K562 (cell line): Measurements from ENCODE around the gene SCRN1. TPM values are rescaled to one million over a fixed set of nuclear protein-coding genes. Genes with fewer than 3 reads are reported as not detected.

Source experiments
- ATAC-seq: fragments of 200-7000 bp; cut with Tn5 transposase; 3 replicates; pipeline ENCODE4 v1.9.1; 2020; ENCODE audit warnings: moderate library complexity
- BruUV-seq: library from RNA; stranded (reverse); fragments of 400-500 nt; replicated peaks from 2 replicates; lab custom pipeline; 2021; lab: Mats Ljungman, UMichigan
- CTCF ChIA-PET: fragments of 300-600 bp; formaldehyde crosslinking; extraction: SDS; loops from one replicate; lab custom pipeline; 2021; ENCODE audit warnings: low intra/inter-chr PET ratio; lab: Yijun Ruan, JAX
- POLR2A ChIA-PET: fragments of 300-600, 350-650 bp; sonication (Branson Sonifier 250); formaldehyde crosslinking; extraction: SDS; loops from one replicate; lab custom pipeline; 2021; ENCODE audit warnings: antibody characterized with exemption, inconsistent platforms; lab: Yijun Ruan, JAX
- DNase-seq, 4 experiments: peaks; one replicate each; pipeline versions ENCODE4 v3.0.0 to v3.0.0-alpha.2; 2011 to 2018; ENCODE audit warnings: low spot score in 3 of 4, mixed read lengths in 3 of 4; ENCODE audit errors: extremely low read depth in 1 of 4
- FAIRE-seq: peaks from 2 replicates; lab custom pipeline; 2011; peaks lifted over from hg19 to GRCh38; lab: Jason Lieb, UNC
- H2AFZ ChIP-seq: 2 replicates; pipeline ENCODE4 v1.6.0; 2011; ENCODE audit warnings: low read depth, low read length, control low read depth, inconsistent platforms
- H3K27ac ChIP-seq: fragments of 200-600 bp; 3 replicates; pipeline ENCODE4 v1.8.0; 2011; ENCODE audit warnings: low read depth, mild to moderate bottlenecking, control low read depth, inconsistent platforms, low read length, moderate library complexity, mixed read lengths; ENCODE audit errors: extremely low read depth
- H3K27me3 ChIP-seq, 2 experiments: fragments of 300-600 bp in 1 of 2; 2 replicates in 1 of 2; 3 replicates in 1 of 2; pipeline versions ENCODE4 v1.6.0 to v1.8.0; 2011; ENCODE audit warnings: inconsistent platforms in 2 of 2, low read length in 2 of 2, mild to moderate bottlenecking in 1 of 2, mixed read lengths in 1 of 2, moderate library complexity in 1 of 2; ENCODE audit not compliant: control insufficient read depth in 2 of 2, insufficient read depth in 2 of 2
- H3K36me3 ChIP-seq: fragments of 300-600 bp; 3 replicates; pipeline ENCODE4 v1.8.0; 2011; ENCODE audit warnings: mild to moderate bottlenecking, low read length, inconsistent platforms; ENCODE audit not compliant: control insufficient read depth, insufficient read depth
- H3K4me1 ChIP-seq, 2 experiments: fragments of 200-600 bp in 1 of 2; replicated peaks in 1 of 2; 2 replicates in 1 of 2; 3 replicates in 1 of 2; pipeline versions ENCODE4 v1.5.1 to v1.8.0; 2011; ENCODE audit warnings: inconsistent platforms in 2 of 2, low read length in 2 of 2, mild to moderate bottlenecking in 1 of 2, mixed read lengths in 1 of 2, moderate library complexity in 1 of 2; ENCODE audit not compliant: control insufficient read depth in 2 of 2, insufficient read depth in 2 of 2
- H3K4me2 ChIP-seq: 2 replicates; pipeline ENCODE4 v1.6.1; 2011; ENCODE audit warnings: low read length, control low read depth, inconsistent platforms, mixed read lengths; ENCODE audit not compliant: insufficient read depth
- H3K4me3 ChIP-seq: fragments of 200-600 bp; sonication (generic), shearing (Covaris generic); 2 replicates; pipeline ENCODE4 v1.5.1; 2016; ENCODE audit warnings: control low read depth, inconsistent platforms
- H3K79me2 ChIP-seq: fragments of 200-600 bp; 3 replicates; pipeline ENCODE4 v1.8.0; 2011; ENCODE audit warnings: low read length, inconsistent platforms; ENCODE audit not compliant: control insufficient read depth, insufficient read depth
- H3K9ac ChIP-seq, 2 experiments: 2 replicates each; pipeline versions ENCODE4 v1.6.0 to v1.6.1; 2011; ENCODE audit warnings: low read depth in 2 of 2, low read length in 2 of 2, control low read depth in 1 of 2, inconsistent platforms in 1 of 2, mild to moderate bottlenecking in 1 of 2, mixed read lengths in 1 of 2; ENCODE audit not compliant: insufficient read depth in 1 of 2
- H3K9me1 ChIP-seq: one replicate; pipeline ENCODE4 v1.6.0; 2011; ENCODE audit warnings: inconsistent platforms, mild to moderate bottlenecking, low read length, moderate library complexity; ENCODE audit not compliant: control insufficient read depth, insufficient read depth
- H3K9me3 ChIP-seq: replicated peaks from 2 replicates; pipeline ENCODE4 v1.5.1; 2011; ENCODE audit warnings: low read depth, low read length, inconsistent platforms; ENCODE audit not compliant: control insufficient read depth, insufficient read depth
- H4K20me1 ChIP-seq: replicated peaks from 2 replicates; pipeline ENCODE4 v1.6.1; 2011; ENCODE audit warnings: low read length, inconsistent platforms, mixed read lengths; ENCODE audit not compliant: control insufficient read depth, insufficient read depth
- ATF3 ChIP-seq, 2 experiments: fragments of 450-650 bp in 1 of 2; sonication (generic) in 1 of 2; formaldehyde crosslinking in 1 of 2; IDR thresholded peaks in 1 of 2; conservative IDR thresholded peaks in 1 of 2; 2 replicates each; pipeline versions ENCODE4 v1.6.1 to v1.8.1; 2016 to 2023; ENCODE audit warnings: mild to moderate bottlenecking in 2 of 2, moderate library complexity in 2 of 2, inconsistent platforms in 1 of 2, missing genetic modification reagents in 1 of 2
- C11orf30 ChIP-seq: fragments of 450-650 bp; IDR thresholded peaks from 2 replicates; pipeline ENCODE4 v1.6.1; 2016; ENCODE audit warnings: low read depth, mild to moderate bottlenecking
- CAMTA2 ChIP-seq: fragments of 250-450 bp; sonication (Bioruptor Pico); conservative IDR thresholded peaks from 2 replicates; pipeline ENCODE4 v1.5.1; 2022
- FOXK1 ChIP-seq: sonication (generic); formaldehyde crosslinking; IDR thresholded peaks from 2 replicates; pipeline ENCODE4 v1.8.0; 2022; ENCODE audit warnings: missing genetic modification reagents, mild to moderate bottlenecking, borderline replicate concordance
- MAFF ChIP-seq: IDR thresholded peaks from 2 replicates; pipeline ENCODE4 v1.6.1; 2012; ENCODE audit warnings: low read length, improper control_type of control experiment
- MAFG ChIP-seq: fragments of 450-650 bp; conservative IDR thresholded peaks from 2 replicates; pipeline ENCODE4 v1.6.1; 2016; ENCODE audit warnings: missing genetic modification characterization, missing compliant biosample characterization
- MAFK ChIP-seq: IDR thresholded peaks from 2 replicates; pipeline ENCODE4 v1.6.1; 2011; ENCODE audit warnings: low read length, improper control_type of control experiment
- NFE2L1 ChIP-seq: fragments of 450-650 bp; IDR thresholded peaks from 2 replicates; pipeline ENCODE4 v1.6.1; 2016; ENCODE audit warnings: missing genetic modification characterization, low read depth, mild to moderate bottlenecking, missing compliant biosample characterization, moderate library complexity, borderline replicate concordance
- TFAM ChIP-seq: fragments of 250-450 bp; sonication (Bioruptor Pico); conservative IDR thresholded peaks from 2 replicates; pipeline ENCODE4 v1.5.0; 2021; ENCODE audit warnings: mild to moderate bottlenecking, moderate library complexity
- UBTF ChIP-seq, 2 experiments: IDR thresholded peaks; 2 replicates each; pipeline ENCODE4 v1.6.1; 2012; ENCODE audit warnings: improper control_type of control experiment in 2 of 2, low read depth in 2 of 2, low read length in 2 of 2, borderline replicate concordance in 1 of 2
- ZNF277 ChIP-seq: fragments of 250-450 bp; sonication (Bioruptor Pico); IDR thresholded peaks from 2 replicates; pipeline ENCODE4 v1.8.0; 2022; ENCODE audit warnings: inconsistent platforms, mild to moderate bottlenecking, moderate library complexity, borderline replicate concordance
- ZNF311 ChIP-seq: fragments of 250-450 bp; sonication (Bioruptor Pico); IDR thresholded peaks from 2 replicates; pipeline ENCODE4 v1.4.0; 2020; ENCODE audit warnings: mild to moderate bottlenecking, moderate library complexity
- ZNF316 ChIP-seq: fragments of 450-650 bp; IDR thresholded peaks from 2 replicates; pipeline ENCODE4 v1.6.1; 2016
- WGBS: fragments of 100-300 bp; shearing (Covaris generic); methylation state at CpG from one replicate; pipeline ENCODE4 v1.1.6; 2016; ENCODE audit warnings: low coverage, mixed read lengths; ENCODE audit not compliant: insufficient coverage; ENCODE audit errors: missing lambda C conversion rate; 5-methylcytosine and 5-hydroxymethylcytosine counted together
- in situ Hi-C: fragments of 300-500 bp; cut with MboI; formaldehyde crosslinking; loops from 4 replicates; pipeline ENCODE4 v1.15.0; 2018; ENCODE audit warnings: inconsistent platforms, mixed read lengths
- intact Hi-C: fragments of 100-400 bp; cut with micrococcal nuclease; formaldehyde crosslinking; loops from 2 replicates; pipeline ENCODE4 v1.14.2; 2022
- polyA plus RNA-seq, 8 experiments: library from polyadenylated mRNA; depleted of rRNA in 4 of 8; stranded (reverse) in 5 of 8; unstranded in 3 of 8; fragments of >200 nt; fragmentation: Nextera tagmentation in 2 of 8; fragmentation: Illumina TruSeq in 1 of 8; extraction: Ambion mirVana in 2 of 8; extraction: Trizol in 1 of 8; gene quantifications; 2 replicates each; pipeline versions ENCODE4 v1.2.1 to v1.2.3, GENCODE V29; 2011 to 2014; ENCODE audit warnings: inconsistent platforms in 1 of 8, missing spikeins in 1 of 8
- total RNA-seq, 7 experiments: library from RNA; depleted of rRNA in 6 of 7; stranded (reverse); fragments of >200 nt in 6 of 7; fragmentation: Illumina TruSeq in 2 of 7; extraction: Trizol in 2 of 7; gene quantifications; 2 replicates each; pipeline versions ENCODE4 v1.2.1 to v1.2.3, GENCODE V29; 2011 to 2021; ENCODE audit warnings: low replicate concordance in 1 of 7

SCRN1 gene
- total and polyA plus RNA-seq, 9 of the 15 experiments (the other 6 are each of a cell fraction or from before 2014, with no cell fraction given) = 0.13 to 1.4 (median 0.20) TPM

- Histone ChIP-seq H3K36me3 (no peaks in the 10 kb centered on the region), H3K9me1 (no peaks in the 10 kb centered on the region), H4K20me1 (no peaks in the 10 kb centered on the region), H3K27ac (no peak overlapping the region), H3K4me2 (no peak overlapping the region), H3K9ac (no peak overlapping the region), H3K4me3 (no peak overlapping the region), H3K27me3 (peaks cover 5 to 7% of the 10 kb centered on the region in 2 experiments; a peak in 3 of 5 replicates), H3K9me3 (no peaks in the 10 kb centered on the region), H3K79me2 (no peaks in the 10 kb centered on the region), H2AFZ (no peak overlapping the region), H3K4me1 (no peaks in the 10 kb centered on the region)
- ChIA-PET CTCF (no interaction called here), POLR2A (no interaction called here)
- BruUV-seq = no TSS peak
- in situ Hi-C loops (no loop called here), intact Hi-C loops (no loop called here)
- DNase-seq (no peak), ATAC-seq (no peak), FAIRE-seq (no peak)
- 40% methylated on average over 1 of the region's 1 CpG for WGBS
- peak; percentile 77 for TF ChIP-seq MAFG (tag)
- peak; percentile 77 for TF ChIP-seq ZNF316
- TF ChIP-seq FOXK1 (CRISPR knock-in tag) = no peak
- TF ChIP-seq MAFF = peak; percentile 80
- no peak for TF ChIP-seq TFAM (CRISPR knock-in tag)
- TF ChIP-seq CAMTA2 (CRISPR knock-in tag) = no peak
- TF ChIP-seq ZNF311 = no peak
- peak; percentile 76 for TF ChIP-seq C11orf30
- TF ChIP-seq ZNF277 = no peak
- no peak for TF ChIP-seq ATF3 (IDR thresholded peaks at IDR 0.05)
- no peak for TF ChIP-seq ATF3 (CRISPR knock-in tag; conservative IDR thresholded peaks at IDR 0.05)
- TF ChIP-seq UBTF (IDR thresholded peaks at IDR 0.05; ENCODE audit: borderline replicate concordance in 1 of 2, low read depth in 2 of 2, low read length in 2 of 2) = no peak
- TF ChIP-seq MAFK = peak; percentile 83
- no peak for TF ChIP-seq NFE2L1 (tag)
These were observed 17.3 kb downstream of the SCRN1 start for GRCh38 chr7:29972315-29972669.
